Smooth muscle cell (in vitro differentiated cells): ENCODE results near the gene HNRNPF. TPM values are rescaled to one million over a fixed set of nuclear protein-coding genes. Genes with fewer than 3 reads are reported as not detected.
A peak's percentile ranks its signal among the peaks of the same experiment; 100 is the strongest.

Experiments
- DNase-seq: peaks from one replicate; lab custom pipeline; 2025; ENCODE audit not compliant: unreplicated experiment; lab: John Stamatoyannopoulos, UW
- H2AFZ ChIP-seq: fragments of 200-600 bp; sonication (generic); 2 replicates; pipeline ENCODE4 v1.6.0; 2016; ENCODE audit warnings: antibody characterized with exemption, low read depth, mild to moderate bottlenecking
- H3F3A ChIP-seq: fragments of 200-600 bp; sonication (generic); 2 replicates; pipeline ENCODE4 v1.6.0; 2017; ENCODE audit warnings: antibody characterized with exemption, low read depth
- H3K27ac ChIP-seq: fragments of 200-600 bp; sonication (generic); 2 replicates; pipeline ENCODE4 v1.5.1; 2016; ENCODE audit warnings: low read depth, mild to moderate bottlenecking
- H3K27me3 ChIP-seq: fragments of 200-600 bp; sonication (generic); 2 replicates; pipeline ENCODE4 v1.6.1; 2016; ENCODE audit warnings: low read depth, mild to moderate bottlenecking
- H3K36me3 ChIP-seq: fragments of 200-600 bp; sonication (generic); 2 replicates; pipeline ENCODE4 v1.5.1; 2016; ENCODE audit warnings: low read depth
- H3K4me1 ChIP-seq: fragments of 200-600 bp; sonication (generic); 2 replicates; pipeline ENCODE4 v1.5.1; 2016; ENCODE audit warnings: low read depth
- H3K4me2 ChIP-seq: fragments of 200-600 bp; sonication (generic); 2 replicates; pipeline ENCODE4 v1.6.0; 2016; ENCODE audit warnings: mild to moderate bottlenecking
- H3K4me3 ChIP-seq: fragments of 200-600 bp; sonication (generic); 2 replicates; pipeline ENCODE4 v1.5.1; 2016; ENCODE audit warnings: mild to moderate bottlenecking
- H3K79me2 ChIP-seq: fragments of 200-600 bp; sonication (generic); 2 replicates; pipeline ENCODE4 v1.6.0; 2016; ENCODE audit warnings: low read depth, mild to moderate bottlenecking
- H3K9ac ChIP-seq: fragments of 200-600 bp; sonication (generic); 2 replicates; pipeline ENCODE4 v1.6.0; 2016; ENCODE audit warnings: low read depth
- H3K9me3 ChIP-seq: fragments of 200-600 bp; sonication (generic); replicated peaks from 2 replicates; pipeline ENCODE4 v1.5.1; 2016; ENCODE audit warnings: low read depth
- H4K20me1 ChIP-seq: fragments of 200-600 bp; sonication (generic); 2 replicates; pipeline ENCODE4 v1.6.0; 2016; ENCODE audit warnings: low read depth
- CTCF ChIP-seq: fragments of 200-600 bp; sonication (generic); IDR thresholded peaks from 2 replicates; pipeline ENCODE4 v1.5.1; 2017; ENCODE audit warnings: borderline replicate concordance, mild to moderate bottlenecking, antibody characterized with exemption; ENCODE audit not compliant: insufficient read depth, poor library complexity, severe bottlenecking
- WGBS: methylation state at CpG from one replicate; pipeline ENCODE4 v1.1.7; 2016; ENCODE audit warnings: low lambda C conversion rate; 5-methylcytosine and 5-hydroxymethylcytosine counted together
- polyA plus RNA-seq: library from polyadenylated mRNA; unstranded; fragments of >200 nt; fragmentation: Nextera tagmentation; extraction: Ambion mirVana; gene quantifications from 2 replicates; pipeline ENCODE4 v1.2.1, GENCODE V29; 2016
- total RNA-seq: library from RNA; depleted of rRNA; stranded (reverse); fragments of >200 nt; gene quantifications from 2 replicates; pipeline ENCODE4 v1.2.3, GENCODE V29; 2014

HNRNPF gene
- total and polyA plus RNA-seq, 2 experiments from 2014 or later: 71.9 to 112 TPM

GRCh38 chr10:43391496-43391895, 17.5 kb downstream of the HNRNPF start:
- peaks cover 99% of the 10 kb centered on the region for H4K20me1 ChIP-seq
- H3K9me3 ChIP-seq: no peaks in the 10 kb centered on the region
- H3F3A ChIP-seq: peaks cover 23% of the 10 kb centered on the region
- no peaks in the 10 kb centered on the region for H3K27me3 ChIP-seq
- no peak overlapping the region for H3K9ac ChIP-seq
- H3K4me3 ChIP-seq: no peak overlapping the region
- no peak overlapping the region for H3K27ac ChIP-seq
- peaks cover 7% of the 10 kb centered on the region for H3K4me1 ChIP-seq
- H3K36me3 ChIP-seq: peaks cover 6% of the 10 kb centered on the region
- H2AFZ ChIP-seq: no peak overlapping the region
- no peak for DNase-seq
- TF ChIP-seq CTCF: no peak
- H3K4me2 ChIP-seq: no peak overlapping the region
- H3K79me2 ChIP-seq: peaks cover 73% of the 10 kb centered on the region
- WGBS: 96% methylated on average over 6 of the region's 6 CpGs

DNA sequence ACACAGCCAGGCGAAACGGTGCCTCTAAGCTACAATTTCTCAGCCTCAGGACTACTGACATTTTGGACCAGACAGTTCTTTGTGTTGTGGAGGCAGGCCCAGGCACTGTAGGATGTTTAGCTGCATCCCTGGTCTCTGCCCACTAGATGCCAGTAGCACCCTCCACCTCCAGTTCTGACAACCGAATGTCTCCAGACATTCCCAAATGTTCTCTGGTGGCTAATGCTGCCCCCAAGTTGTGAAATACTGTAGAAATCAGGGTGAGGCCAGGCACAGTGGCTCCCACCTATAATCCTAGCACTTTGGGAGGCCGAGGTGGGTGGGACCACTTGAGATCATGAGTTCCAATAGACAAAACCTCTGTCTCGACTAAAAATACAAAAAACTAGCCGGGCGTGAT, 18.2 kb downstream of the HNRNPF start:
- Histone ChIP-seq H2AFZ (no peak overlapping the region), H3K36me3 (peaks cover 10% of the 10 kb centered on the region), H3K4me3 (no peak overlapping the region), H3K27ac (peak overlapping the region; percentile 16), H3K9me3 (no peaks in the 10 kb centered on the region), H3K27me3 (no peaks in the 10 kb centered on the region), H4K20me1 (peaks cover 99% of the 10 kb centered on the region), H3K4me2 (no peak overlapping the region), H3K9ac (no peak overlapping the region), H3K4me1 (peaks cover 7% of the 10 kb centered on the region), H3K79me2 (peaks cover 65% of the 10 kb centered on the region), H3F3A (peaks cover 27% of the 10 kb centered on the region)
- DNase-seq: no peak
- peak; percentile 40 for TF ChIP-seq CTCF
- 82% methylated on average over 7 of the region's 7 CpGs for WGBS

GRCh38 chr10:43390333-43390732, 18.7 kb downstream of the HNRNPF start:
- Histone ChIP-seq H3K9me3 (no peaks in the 10 kb centered on the region), H3K79me2 (peaks cover 61% of the 10 kb centered on the region), H2AFZ (no peak overlapping the region), H3K4me1 (peaks cover 3% of the 10 kb centered on the region), H3K4me3 (no peak overlapping the region), H3F3A (peaks cover 28% of the 10 kb centered on the region), H3K4me2 (no peak overlapping the region), H3K9ac (no peak overlapping the region), H3K36me3 (peaks cover 10% of the 10 kb centered on the region), H3K27me3 (no peaks in the 10 kb centered on the region), H4K20me1 (peaks cover 99% of the 10 kb centered on the region), H3K27ac (peak overlapping the region; percentile 16)
- WGBS: 92% methylated on average over 5 of the region's 5 CpGs
- TF ChIP-seq CTCF: no peak
- DNase-seq: no peak

DNA sequence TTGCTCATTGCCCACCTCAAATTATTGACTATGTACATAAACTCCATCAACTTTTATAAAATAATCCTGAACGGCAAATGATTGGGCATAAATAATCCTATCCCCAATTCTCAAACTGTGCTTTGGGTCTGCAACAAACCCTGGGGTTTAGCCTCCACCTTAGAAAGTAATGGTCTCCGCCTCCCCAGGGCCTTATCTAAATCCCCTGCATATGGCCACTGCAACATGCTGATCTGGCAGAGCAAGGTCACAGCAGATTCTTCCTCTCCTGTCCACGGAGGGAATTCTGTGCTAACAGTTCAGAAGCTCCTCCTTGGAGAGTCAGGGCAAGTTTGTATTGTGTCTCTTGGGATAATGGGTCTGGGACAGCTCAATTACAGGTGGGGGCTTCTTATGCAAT, 19.1 kb downstream of the HNRNPF start:
- TF ChIP-seq CTCF: no peak
- Histone ChIP-seq H3K4me2 (no peak overlapping the region), H3K27me3 (no peaks in the 10 kb centered on the region), H4K20me1 (peaks cover 99% of the 10 kb centered on the region), H3K4me3 (no peak overlapping the region), H2AFZ (no peak overlapping the region), H3K9me3 (no peaks in the 10 kb centered on the region), H3K4me1 (no peaks in the 10 kb centered on the region), H3K79me2 (peaks cover 56% of the 10 kb centered on the region), H3K9ac (no peak overlapping the region), H3K36me3 (peaks cover 10% of the 10 kb centered on the region), H3F3A (peaks cover 33% of the 10 kb centered on the region), H3K27ac (peak overlapping the region; percentile 16)
- no peak for DNase-seq
- WGBS: 48% methylated on average over 3 of the region's 3 CpGs
